Stimulated activated naive CD8-positive, alpha-beta T cell treated with anti-CD3 and anti-CD28 coated beads, Interleukin-15, amount 100 ng/mL, for 72 hours (primary cell): ENCODE data around the gene MYBBP1A.
"Not testable (repeated sequence)": the region's sequence is repeated elsewhere in the genome, so short reads cannot be mapped to it uniquely, and the experiment has no call there.

Experiments used
- ATAC-seq: fragments of 150-1000 bp; cut with Tn5 transposase; 2 replicates; pipeline ENCODE4 v1.10.0; 2021; ENCODE audit warnings: mild to moderate bottlenecking, moderate library complexity
- DNase-seq, 2 donors: peaks; one replicate each; pipeline ENCODE4 v3.0.0; 2021 to 2022
- H3K27ac Mint-ChIP-seq, 2 donors: one replicate each; pipeline ENCODE4 v1.8.0; 2022; ENCODE audit warnings: mild to moderate bottlenecking in 2 of 2, mixed read lengths in 2 of 2, moderate library complexity in 2 of 2
- H3K27me3 Mint-ChIP-seq: one replicate; pipeline ENCODE4 v1.8.0; 2022; ENCODE audit warnings: mixed read lengths
- H3K4me1 Mint-ChIP-seq: one replicate; pipeline ENCODE4 v1.8.0; 2022; ENCODE audit warnings: mild to moderate bottlenecking, mixed read lengths
- H3K4me3 Mint-ChIP-seq, 2 donors: one replicate each; pipeline ENCODE4 v1.8.0; 2022; ENCODE audit warnings: mild to moderate bottlenecking in 2 of 2, mixed read lengths in 2 of 2, moderate library complexity in 1 of 2
- H3K9me3 Mint-ChIP-seq, 2 donors: one replicate each; pipeline ENCODE4 v1.8.0; 2022; ENCODE audit warnings: mixed read lengths in 2 of 2

The MYBBP1A gene, protein sequence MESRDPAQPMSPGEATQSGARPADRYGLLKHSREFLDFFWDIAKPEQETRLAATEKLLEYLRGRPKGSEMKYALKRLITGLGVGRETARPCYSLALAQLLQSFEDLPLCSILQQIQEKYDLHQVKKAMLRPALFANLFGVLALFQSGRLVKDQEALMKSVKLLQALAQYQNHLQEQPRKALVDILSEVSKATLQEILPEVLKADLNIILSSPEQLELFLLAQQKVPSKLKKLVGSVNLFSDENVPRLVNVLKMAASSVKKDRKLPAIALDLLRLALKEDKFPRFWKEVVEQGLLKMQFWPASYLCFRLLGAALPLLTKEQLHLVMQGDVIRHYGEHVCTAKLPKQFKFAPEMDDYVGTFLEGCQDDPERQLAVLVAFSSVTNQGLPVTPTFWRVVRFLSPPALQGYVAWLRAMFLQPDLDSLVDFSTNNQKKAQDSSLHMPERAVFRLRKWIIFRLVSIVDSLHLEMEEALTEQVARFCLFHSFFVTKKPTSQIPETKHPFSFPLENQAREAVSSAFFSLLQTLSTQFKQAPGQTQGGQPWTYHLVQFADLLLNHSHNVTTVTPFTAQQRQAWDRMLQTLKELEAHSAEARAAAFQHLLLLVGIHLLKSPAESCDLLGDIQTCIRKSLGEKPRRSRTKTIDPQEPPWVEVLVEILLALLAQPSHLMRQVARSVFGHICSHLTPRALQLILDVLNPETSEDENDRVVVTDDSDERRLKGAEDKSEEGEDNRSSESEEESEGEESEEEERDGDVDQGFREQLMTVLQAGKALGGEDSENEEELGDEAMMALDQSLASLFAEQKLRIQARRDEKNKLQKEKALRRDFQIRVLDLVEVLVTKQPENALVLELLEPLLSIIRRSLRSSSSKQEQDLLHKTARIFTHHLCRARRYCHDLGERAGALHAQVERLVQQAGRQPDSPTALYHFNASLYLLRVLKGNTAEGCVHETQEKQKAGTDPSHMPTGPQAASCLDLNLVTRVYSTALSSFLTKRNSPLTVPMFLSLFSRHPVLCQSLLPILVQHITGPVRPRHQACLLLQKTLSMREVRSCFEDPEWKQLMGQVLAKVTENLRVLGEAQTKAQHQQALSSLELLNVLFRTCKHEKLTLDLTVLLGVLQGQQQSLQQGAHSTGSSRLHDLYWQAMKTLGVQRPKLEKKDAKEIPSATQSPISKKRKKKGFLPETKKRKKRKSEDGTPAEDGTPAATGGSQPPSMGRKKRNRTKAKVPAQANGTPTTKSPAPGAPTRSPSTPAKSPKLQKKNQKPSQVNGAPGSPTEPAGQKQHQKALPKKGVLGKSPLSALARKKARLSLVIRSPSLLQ (N-terminal part only)

DNA sequence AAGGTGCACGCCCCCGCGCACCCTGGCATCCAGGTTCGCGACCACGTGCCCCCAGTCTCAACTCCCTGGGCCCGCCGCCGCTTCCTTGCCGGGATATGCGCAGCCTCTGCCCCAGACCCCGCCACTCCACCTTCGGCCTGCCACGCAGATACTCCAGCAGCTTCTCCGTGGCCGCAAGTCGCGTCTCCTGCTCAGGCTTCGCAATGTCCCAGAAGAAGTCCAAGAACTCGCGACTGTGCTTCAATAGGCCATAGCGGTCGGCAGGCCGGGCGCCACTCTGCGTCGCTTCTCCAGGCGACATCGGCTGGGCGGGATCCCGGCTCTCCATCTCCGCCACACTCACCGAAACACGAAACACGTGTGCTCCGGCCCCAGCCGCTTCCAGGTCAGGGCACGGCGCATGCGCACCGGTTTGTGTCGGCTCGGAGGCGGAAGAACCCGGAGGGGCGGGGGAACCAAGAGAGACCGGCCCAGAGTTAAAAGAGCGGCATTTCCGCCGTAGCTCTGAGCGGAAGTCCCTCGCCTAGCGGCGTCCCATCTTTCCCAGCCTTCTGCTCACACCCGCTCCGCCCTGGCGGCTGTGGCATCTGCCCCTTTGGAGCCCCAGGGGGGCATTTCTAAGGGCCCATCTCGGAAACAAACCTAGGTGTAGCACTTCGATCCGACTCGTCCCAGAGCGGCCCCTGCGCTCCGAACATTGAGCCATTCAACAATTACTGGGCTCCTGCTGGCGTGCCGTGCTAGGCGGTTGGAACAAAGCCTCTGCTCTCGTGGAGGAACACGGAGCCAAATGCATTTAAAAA, at the start of gene MYBBP1A:
MYBBP1A (minus strand) TSS at position 388 of the 803 bp plus-strand sequence; CDS start at position 328, 60 bp downstream.
- no peaks in the 10 kb centered on the region for H3K27me3 Mint-ChIP-seq
- peak within 1 kb of the TSS; percentile 97 to 99 for H3K27ac Mint-ChIP-seq
- peaks cover 47% of the 10 kb centered on the region for H3K4me1 Mint-ChIP-seq
- peak; percentile 95 for ATAC-seq
- H3K4me3 Mint-ChIP-seq, result peak within 1 kb of the TSS; percentile 88 to 91
- H3K9me3 Mint-ChIP-seq, result no peaks in the 10 kb centered on the region
- DNase-seq, result peak; percentile 92 to 96

DNA sequence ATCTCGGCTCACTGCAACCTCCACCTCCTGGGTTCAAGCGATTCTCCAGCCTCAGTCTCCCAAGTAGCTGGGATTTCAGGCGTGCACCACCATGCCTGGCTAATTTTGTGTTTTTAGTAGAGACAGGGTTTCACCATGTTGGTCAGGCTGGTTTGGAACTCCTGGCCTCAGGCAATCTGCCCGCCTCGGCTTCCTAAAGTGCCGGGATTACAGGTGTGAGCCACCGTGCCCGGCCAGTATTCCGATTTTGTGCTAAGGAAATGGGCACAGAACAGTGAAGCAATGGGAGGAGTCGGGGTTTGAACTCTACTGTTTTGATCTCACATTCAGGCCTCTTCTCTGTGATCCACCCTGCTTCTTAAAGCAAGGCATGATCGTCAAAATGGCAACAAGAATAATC, 49.6 kb upstream of the MYBBP1A start:
- not testable (repeated sequence) for H3K27ac Mint-ChIP-seq, H3K9me3 Mint-ChIP-seq, H3K4me3 Mint-ChIP-seq, H3K4me1 Mint-ChIP-seq, DNase-seq, ATAC-seq
- peaks cover 29% of the 10 kb centered on the region for H3K27me3 Mint-ChIP-seq

DNA sequence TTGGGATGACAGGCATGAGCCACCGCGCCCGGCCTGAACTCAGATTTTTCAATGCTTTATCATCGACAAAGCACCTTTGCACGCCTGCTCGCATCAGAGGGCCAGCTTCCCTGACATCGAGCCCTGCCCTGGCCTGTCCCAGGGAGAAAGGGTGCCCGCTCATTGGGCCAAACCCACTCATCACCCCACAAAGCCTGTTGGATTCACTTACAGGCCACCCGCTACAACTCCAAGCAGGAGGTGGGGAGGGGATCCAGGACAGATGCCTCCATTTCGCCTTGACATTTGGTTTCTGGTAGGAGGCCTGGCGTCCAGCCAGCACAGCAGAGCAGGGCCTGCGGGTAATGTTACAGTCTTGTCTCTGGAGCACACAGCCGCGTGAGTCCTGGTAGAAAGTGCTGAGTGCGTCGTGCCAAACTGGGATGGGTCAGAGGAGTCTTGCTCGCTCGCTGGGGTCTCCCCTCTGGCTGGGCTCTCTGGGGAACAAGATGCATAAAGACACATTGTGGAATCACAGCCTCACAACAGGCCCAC, 49.0 kb upstream of the MYBBP1A start:
- Mint-ChIP-seq H3K4me1 (peaks cover 5% of the 10 kb centered on the region), H3K9me3 (no peaks in the 10 kb centered on the region), H3K27me3 (peaks cover 29% of the 10 kb centered on the region), H3K4me3 (no peak overlapping the region), H3K27ac (no peak overlapping the region)
- DNase-seq (no peak), ATAC-seq (no peak)

DNA sequence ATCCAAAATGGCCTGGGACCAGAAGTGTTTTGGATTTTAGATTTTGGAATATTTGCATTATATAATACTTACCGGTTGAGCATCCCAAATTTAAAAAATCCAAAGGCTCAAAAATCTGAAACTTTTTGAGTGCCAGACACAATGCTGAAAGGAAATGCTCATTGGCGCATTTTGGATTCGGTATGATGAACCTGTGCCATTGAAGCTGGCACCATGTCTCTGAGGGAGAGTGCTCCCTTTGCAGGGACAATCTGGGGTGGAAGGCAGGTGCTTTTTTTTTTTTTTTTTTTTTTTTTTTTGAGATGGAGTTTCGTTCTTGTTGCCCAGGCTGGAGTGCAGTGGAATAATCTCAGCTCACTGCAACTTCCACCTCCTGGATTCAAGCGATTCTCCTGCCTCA, 46.9 kb upstream of the MYBBP1A start:
- peaks cover 17% of the 10 kb centered on the region for H3K27me3 Mint-ChIP-seq
- H3K4me3 Mint-ChIP-seq, result no peak overlapping the region
- H3K9me3 Mint-ChIP-seq, result no peaks in the 10 kb centered on the region
- ATAC-seq, result no peak
- DNase-seq, result no peak
- H3K27ac Mint-ChIP-seq, result no peak overlapping the region
- H3K4me1 Mint-ChIP-seq, result no peaks in the 10 kb centered on the region

DNA sequence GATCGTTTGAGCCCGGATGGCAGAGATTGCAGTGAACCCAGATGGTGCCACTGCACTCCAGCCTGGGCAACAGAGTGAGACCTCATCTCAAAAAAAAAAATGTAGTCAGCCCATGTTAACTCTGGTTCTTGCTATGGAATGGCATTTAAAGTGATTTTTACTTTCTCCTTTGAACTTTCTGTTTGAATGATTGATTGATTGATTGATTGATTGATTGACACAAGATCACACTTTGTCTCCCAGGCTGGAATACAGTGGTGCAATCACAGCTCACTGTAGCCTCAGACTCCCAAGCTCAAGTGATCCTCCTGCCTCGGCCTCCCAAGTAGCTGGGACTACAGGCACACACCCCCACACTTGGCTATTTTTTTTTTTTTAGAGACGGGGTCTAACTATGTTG, 46.1 kb upstream of the MYBBP1A start:
- peaks cover 19% of the 10 kb centered on the region for H3K27me3 Mint-ChIP-seq
- no peak overlapping the region for H3K4me3 Mint-ChIP-seq
- ATAC-seq (no peak), DNase-seq (no peak)
- no peaks in the 10 kb centered on the region for H3K9me3 Mint-ChIP-seq
- no peaks in the 10 kb centered on the region for H3K4me1 Mint-ChIP-seq
- H3K27ac Mint-ChIP-seq, result no peak overlapping the region

DNA sequence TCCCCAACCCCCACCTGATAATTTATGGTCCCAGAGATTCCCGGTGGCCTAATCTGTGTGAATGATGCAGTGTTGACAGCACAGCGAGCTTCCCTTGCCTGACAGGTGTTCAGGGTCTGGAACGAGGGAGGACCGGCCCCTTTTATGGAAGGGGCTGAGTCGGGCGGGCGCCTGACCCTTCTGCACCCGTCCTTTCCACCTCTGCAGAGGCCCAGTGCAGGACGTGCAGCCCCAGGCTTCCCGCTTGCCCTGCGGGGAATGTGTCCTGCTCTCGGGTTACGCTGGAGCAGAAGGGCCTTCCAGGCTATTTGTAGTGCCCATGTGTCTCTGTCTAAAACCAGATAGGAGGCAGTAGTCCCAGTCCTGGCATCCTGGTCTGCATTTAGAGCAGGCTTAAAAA, 45.4 kb upstream of the MYBBP1A start:
- Mint-ChIP-seq H3K27me3 (peaks cover 19% of the 10 kb centered on the region), H3K4me1 (no peaks in the 10 kb centered on the region)

DNA sequence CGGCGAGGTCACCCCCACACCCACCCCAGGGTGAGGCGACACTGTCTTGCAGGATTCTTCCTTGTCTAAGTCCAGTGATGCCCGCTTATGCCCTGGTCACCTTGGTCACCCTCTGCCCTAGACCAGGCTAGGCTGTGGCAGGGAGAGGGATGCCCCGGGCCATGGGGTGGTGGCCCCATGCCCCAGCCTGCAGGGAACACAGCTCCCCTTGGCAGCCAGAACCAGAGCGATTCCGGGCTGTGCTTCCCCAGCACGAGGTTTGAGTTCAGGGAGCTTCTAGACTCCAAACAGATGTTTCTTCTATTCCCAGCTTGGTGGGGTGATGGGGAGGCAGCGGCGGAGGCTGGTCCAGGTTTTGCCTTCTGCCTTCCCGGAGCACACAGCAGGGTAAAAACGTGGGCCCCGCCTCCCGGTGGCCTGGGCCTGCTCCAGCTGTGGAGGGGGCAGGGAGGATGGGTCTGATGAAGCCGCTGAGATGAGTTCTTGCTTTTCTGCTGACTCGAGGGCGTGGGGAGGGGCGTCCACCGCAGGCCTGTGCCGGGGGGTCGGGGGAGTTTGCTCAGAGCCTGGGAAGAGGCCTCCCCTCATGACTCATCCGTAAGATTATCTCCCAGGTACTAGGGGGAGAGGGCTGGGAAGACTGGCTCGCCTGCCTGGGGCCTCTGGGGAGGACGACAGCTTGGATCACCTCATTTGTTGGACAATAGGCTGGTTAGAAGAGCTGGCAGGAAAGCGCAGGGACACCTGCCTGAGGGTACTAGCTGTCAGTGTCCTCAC, 44.5 kb upstream of the MYBBP1A start:
- ATAC-seq (no peak), DNase-seq (no peak)
- no peaks in the 10 kb centered on the region for H3K9me3 Mint-ChIP-seq
- H3K4me3 Mint-ChIP-seq, result no peak overlapping the region
- H3K27ac Mint-ChIP-seq, result no peak overlapping the region
- peaks cover 28% of the 10 kb centered on the region for H3K27me3 Mint-ChIP-seq
- peaks cover 7% of the 10 kb centered on the region for H3K4me1 Mint-ChIP-seq

More for the DNA sequence above, 45.4 kb upstream of the MYBBP1A start:
- Mint-ChIP-seq H3K9me3 (no peaks in the 10 kb centered on the region), H3K4me3 (no peak overlapping the region), H3K27ac (no peak overlapping the region)
- no peak for ATAC-seq
- no peak for DNase-seq

DNA sequence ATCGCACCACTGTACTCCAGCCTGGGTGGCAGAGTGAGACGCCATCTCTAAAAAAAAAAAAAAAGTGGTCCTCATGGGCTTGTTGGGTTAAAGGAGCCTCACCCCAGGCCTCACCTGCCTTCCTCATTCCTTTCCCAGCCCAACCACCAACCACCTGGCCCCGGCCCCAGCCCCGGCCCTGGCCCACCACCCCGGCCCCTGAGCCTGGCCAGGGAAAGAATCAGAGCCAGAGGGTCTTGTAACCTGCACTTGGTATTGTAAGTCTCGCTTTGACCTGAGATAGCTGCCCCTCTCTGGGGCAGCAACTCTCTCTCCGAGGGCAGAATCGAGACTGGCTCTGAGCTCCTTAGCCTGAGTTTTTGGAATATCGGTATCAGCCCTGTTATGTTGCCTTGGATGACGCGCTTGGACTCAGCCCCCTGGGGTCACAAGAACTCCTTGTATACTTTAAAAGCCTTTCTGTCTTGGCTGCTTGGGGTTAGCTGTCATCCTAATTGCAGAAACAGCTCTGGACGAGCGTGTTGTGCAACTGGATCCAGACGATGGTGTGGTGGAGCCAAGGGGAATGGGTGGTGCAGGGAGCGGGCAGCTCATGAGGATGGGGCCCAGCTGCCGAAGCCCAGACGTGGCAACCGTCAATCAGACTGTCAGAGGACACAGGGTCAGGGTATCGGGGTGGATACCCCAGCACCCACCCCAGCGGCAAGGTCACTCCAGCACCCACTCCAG, 43.8 kb upstream of the MYBBP1A start:
- Mint-ChIP-seq H3K27me3 (peaks cover 30% of the 10 kb centered on the region), H3K4me1 (peaks cover 7% of the 10 kb centered on the region), H3K9me3 (no peaks in the 10 kb centered on the region), H3K27ac (no peak overlapping the region), H3K4me3 (no peak overlapping the region)
- DNase-seq, result no peak
- ATAC-seq, result no peak

DNA sequence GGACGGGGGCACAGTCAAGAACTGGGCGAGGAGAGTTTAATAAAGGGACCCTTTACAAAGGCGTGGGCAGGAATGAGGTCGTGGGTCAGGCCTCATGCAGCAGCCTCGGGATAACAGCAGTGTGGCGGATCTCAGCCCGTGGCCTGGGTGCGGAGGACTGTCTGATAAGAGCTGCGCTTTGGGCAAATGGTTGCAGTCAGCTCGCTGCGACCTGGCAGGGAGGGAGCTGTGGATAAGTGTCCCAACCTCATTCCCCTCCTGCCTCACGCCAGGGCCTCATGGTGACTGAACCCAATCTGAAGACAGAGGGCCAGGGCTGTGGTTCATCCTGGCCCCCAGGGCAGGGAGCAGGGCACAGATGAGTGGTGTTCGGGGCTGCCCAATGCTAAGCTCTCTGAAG, 42.8 kb upstream of the MYBBP1A start:
- DNase-seq (no peak), ATAC-seq (no peak)
- no peak overlapping the region for H3K27ac Mint-ChIP-seq
- H3K4me1 Mint-ChIP-seq, result peaks cover 7% of the 10 kb centered on the region
- H3K27me3 Mint-ChIP-seq, result peaks cover 37% of the 10 kb centered on the region
- no peaks in the 10 kb centered on the region for H3K9me3 Mint-ChIP-seq
- no peak overlapping the region for H3K4me3 Mint-ChIP-seq

DNA sequence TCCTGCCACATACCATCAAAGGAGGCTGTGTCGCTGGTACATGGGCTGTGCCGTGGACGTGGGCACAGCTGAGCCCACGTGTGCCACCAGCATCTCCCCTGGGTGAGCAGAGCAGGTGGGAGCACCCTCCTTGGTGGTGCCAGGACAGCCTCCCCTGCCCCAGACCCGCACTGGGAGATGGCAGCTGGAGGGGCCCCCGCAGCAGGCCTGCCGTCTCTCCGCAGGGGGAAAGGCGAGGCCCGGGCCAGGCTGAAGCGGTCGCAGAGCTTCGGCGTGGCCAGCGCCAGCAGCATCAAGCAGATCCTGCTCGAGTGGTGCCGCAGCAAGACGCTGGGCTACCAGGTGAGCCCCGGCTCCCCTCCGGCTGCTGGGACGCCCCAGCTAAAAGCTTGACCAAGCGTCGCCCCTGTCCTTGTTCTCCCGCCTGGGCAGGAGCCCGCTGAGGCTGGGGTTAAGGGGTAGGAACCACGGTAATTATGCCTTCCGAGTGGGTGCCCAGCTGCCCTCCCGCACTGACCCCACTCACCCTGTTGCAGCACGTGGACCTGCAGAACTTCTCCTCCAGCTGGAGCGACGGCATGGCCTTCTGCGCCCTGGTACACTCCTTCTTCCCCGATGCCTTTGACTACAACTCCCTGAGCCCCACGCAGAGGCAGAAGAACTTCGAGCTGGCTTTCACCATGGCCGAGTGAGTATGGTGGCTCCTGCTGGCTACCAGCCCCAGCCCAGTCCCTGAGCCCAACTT, 41.6 kb upstream of the MYBBP1A start:
- H3K4me1 Mint-ChIP-seq, result peaks cover 7% of the 10 kb centered on the region
- H3K27ac Mint-ChIP-seq, result no peak overlapping the region
- no peaks in the 10 kb centered on the region for H3K9me3 Mint-ChIP-seq
- H3K4me3 Mint-ChIP-seq, result no peak overlapping the region
- ATAC-seq (no peak), DNase-seq (no peak)
- H3K27me3 Mint-ChIP-seq, result peaks cover 37% of the 10 kb centered on the region

DNA sequence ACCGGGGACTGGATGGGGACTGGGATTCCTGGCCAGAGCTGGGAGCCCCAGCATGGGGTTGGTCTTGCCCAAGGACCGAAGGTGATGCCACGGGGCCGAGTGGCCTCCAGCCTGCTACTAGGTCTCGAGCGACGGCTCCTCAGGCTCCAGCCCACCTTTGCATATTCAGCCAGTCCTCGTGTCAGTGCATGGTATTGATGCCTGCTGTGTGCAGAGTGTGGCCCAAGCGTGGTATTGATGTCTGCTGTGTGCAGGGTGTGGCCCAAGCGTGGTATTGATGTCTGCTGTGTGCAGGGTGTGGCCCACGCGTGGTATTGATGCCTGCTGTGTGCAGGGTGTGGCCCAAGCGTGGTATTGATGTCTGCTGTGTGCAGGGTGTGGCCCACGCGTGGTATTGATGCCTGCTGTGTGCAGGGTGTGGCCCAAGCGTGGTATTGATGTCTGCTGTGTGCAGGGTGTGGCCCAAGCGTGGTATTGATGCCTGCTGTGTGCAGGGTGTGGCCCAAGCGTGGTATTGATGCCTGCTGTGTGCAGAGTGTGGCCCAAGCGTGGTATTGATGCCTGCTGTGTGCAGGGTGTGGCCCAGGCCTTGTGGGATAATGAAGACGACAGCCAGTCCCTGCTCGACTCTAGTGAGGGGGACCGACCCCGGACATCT, 40.6 kb upstream of the MYBBP1A start:
- not testable (repeated sequence) for H3K27ac Mint-ChIP-seq, H3K9me3 Mint-ChIP-seq, H3K4me1 Mint-ChIP-seq, H3K4me3 Mint-ChIP-seq, DNase-seq
- peak; percentile 4 for ATAC-seq
- H3K27me3 Mint-ChIP-seq, result peaks cover 40% of the 10 kb centered on the region

DNA sequence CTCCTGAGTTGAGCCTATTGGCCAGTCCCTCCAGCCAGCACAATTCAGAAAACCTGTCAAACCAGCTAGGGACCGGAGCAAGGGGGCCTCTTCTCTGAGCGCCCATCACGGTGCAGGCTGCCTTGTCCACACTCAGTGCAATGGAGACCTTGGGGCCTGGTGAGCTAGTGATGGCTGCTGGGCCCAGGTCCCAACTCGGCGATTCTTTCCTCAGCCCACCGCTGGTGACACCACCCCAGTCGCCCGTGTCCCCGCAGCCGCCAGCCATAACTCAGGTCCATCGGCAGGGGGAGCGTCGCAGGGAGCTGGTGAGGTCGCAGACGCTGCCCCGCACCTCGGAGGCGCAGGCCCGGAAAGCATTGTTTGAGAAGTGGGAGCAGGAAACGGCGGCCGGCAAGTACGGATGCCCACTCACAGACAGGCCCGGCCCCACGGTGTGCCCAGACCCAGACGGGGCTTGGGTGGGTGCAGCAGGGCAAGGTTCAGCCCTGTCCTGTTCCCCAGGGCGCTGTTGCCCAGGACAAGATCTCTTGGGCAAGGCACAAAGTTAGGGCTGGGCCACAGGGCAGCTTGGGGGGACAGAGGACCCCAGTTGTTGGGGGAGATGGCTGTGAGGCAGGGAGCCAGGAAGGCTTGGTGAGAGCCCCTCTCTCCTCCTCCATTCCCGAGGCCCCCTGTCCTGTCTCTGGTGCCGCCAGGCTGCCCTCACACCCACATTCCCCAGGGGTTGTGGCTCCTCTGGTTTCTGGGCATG, 39.9 kb upstream of the MYBBP1A start:
- no peaks in the 10 kb centered on the region for H3K9me3 Mint-ChIP-seq
- H3K4me3 Mint-ChIP-seq, result peak overlapping the region in 1 of 2 donors; percentile 41
- H3K27ac Mint-ChIP-seq, result peak overlapping the region in 1 of 2 donors; percentile 6
- peaks cover 47% of the 10 kb centered on the region for H3K27me3 Mint-ChIP-seq
- DNase-seq (peak; percentile 53 to 58), ATAC-seq (peak; percentile 78)
- peaks cover 7% of the 10 kb centered on the region for H3K4me1 Mint-ChIP-seq
